Smooth muscle cell (in vitro differentiated cells): Measurements from ENCODE around the gene PYHIN1. TPM values are rescaled to one million over a fixed set of nuclear protein-coding genes. Genes with fewer than 3 reads are reported as not detected.

Experiments
- DNase-seq: peaks from one replicate; lab custom pipeline; 2025; ENCODE audit not compliant: unreplicated experiment; lab: John Stamatoyannopoulos, UW
- H2AFZ ChIP-seq: fragments of 200-600 bp; sonication (generic); 2 replicates; pipeline ENCODE4 v1.6.0; 2016; ENCODE audit warnings: antibody characterized with exemption, low read depth, mild to moderate bottlenecking
- H3F3A ChIP-seq: fragments of 200-600 bp; sonication (generic); 2 replicates; pipeline ENCODE4 v1.6.0; 2017; ENCODE audit warnings: antibody characterized with exemption, low read depth
- H3K27ac ChIP-seq: fragments of 200-600 bp; sonication (generic); 2 replicates; pipeline ENCODE4 v1.5.1; 2016; ENCODE audit warnings: low read depth, mild to moderate bottlenecking
- H3K27me3 ChIP-seq: fragments of 200-600 bp; sonication (generic); 2 replicates; pipeline ENCODE4 v1.6.1; 2016; ENCODE audit warnings: low read depth, mild to moderate bottlenecking
- H3K36me3 ChIP-seq: fragments of 200-600 bp; sonication (generic); 2 replicates; pipeline ENCODE4 v1.5.1; 2016; ENCODE audit warnings: low read depth
- H3K4me1 ChIP-seq: fragments of 200-600 bp; sonication (generic); 2 replicates; pipeline ENCODE4 v1.5.1; 2016; ENCODE audit warnings: low read depth
- H3K4me2 ChIP-seq: fragments of 200-600 bp; sonication (generic); 2 replicates; pipeline ENCODE4 v1.6.0; 2016; ENCODE audit warnings: mild to moderate bottlenecking
- H3K4me3 ChIP-seq: fragments of 200-600 bp; sonication (generic); 2 replicates; pipeline ENCODE4 v1.5.1; 2016; ENCODE audit warnings: mild to moderate bottlenecking
- H3K79me2 ChIP-seq: fragments of 200-600 bp; sonication (generic); 2 replicates; pipeline ENCODE4 v1.6.0; 2016; ENCODE audit warnings: low read depth, mild to moderate bottlenecking
- H3K9ac ChIP-seq: fragments of 200-600 bp; sonication (generic); 2 replicates; pipeline ENCODE4 v1.6.0; 2016; ENCODE audit warnings: low read depth
- H3K9me3 ChIP-seq: fragments of 200-600 bp; sonication (generic); replicated peaks from 2 replicates; pipeline ENCODE4 v1.5.1; 2016; ENCODE audit warnings: low read depth
- H4K20me1 ChIP-seq: fragments of 200-600 bp; sonication (generic); 2 replicates; pipeline ENCODE4 v1.6.0; 2016; ENCODE audit warnings: low read depth
- WGBS: methylation state at CpG from one replicate; pipeline ENCODE4 v1.1.7; 2016; ENCODE audit warnings: low lambda C conversion rate; 5-methylcytosine and 5-hydroxymethylcytosine counted together
- polyA plus RNA-seq: library from polyadenylated mRNA; unstranded; fragments of >200 nt; fragmentation: Nextera tagmentation; extraction: Ambion mirVana; gene quantifications from 2 replicates; pipeline ENCODE4 v1.2.1, GENCODE V29; 2016
- total RNA-seq: library from RNA; depleted of rRNA; stranded (reverse); fragments of >200 nt; gene quantifications from 2 replicates; pipeline ENCODE4 v1.2.3, GENCODE V29; 2014
- TF ChIP-seq, protein P1 (sequence below): fragments of 200-600 bp; sonication (generic); IDR thresholded peaks from 2 replicates; pipeline ENCODE4 v1.5.1; 2017; ENCODE audit warnings: borderline replicate concordance, mild to moderate bottlenecking, antibody characterized with exemption; ENCODE audit not compliant: insufficient read depth, poor library complexity, severe bottlenecking

PYHIN1 gene
- total and polyA plus RNA-seq, 2 experiments from 2014 or later: 0.22 TPM; not detected in 1

DNA sequence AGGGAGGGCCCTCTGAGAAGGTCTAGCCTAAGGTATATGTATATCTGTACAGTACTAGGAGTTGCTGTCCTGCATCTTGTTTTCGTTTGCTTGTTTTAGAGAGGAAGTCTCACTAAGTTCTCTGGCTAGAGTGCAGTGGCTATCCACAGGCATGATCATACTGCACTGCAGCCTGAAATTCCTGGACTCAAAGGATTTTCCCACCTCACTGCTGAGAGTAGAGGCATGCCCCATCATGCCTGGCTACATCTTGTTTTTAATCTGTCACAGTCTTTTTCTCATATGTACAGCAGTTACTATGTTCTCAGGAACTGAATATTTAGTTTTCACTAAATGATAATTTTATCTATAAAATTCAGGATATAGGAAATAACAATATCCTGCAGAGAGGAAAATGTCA, 15.3 kb upstream of the PYHIN1 start:
- Histone ChIP-seq H3K4me1 (no peaks in the 10 kb centered on the region), H2AFZ (peak overlapping the region; percentile 34), H3K79me2 (no peaks in the 10 kb centered on the region), H3K9ac (no peak overlapping the region), H3K4me3 (no peak overlapping the region), H3K9me3 (peaks cover 3% of the 10 kb centered on the region), H3K27ac (peak overlapping the region; percentile 56), H3K36me3 (no peaks in the 10 kb centered on the region), H3F3A (no peaks in the 10 kb centered on the region), H3K27me3 (no peaks in the 10 kb centered on the region), H4K20me1 (no peaks in the 10 kb centered on the region), H3K4me2 (no peak overlapping the region)
- TF ChIP-seq, protein P1, sequence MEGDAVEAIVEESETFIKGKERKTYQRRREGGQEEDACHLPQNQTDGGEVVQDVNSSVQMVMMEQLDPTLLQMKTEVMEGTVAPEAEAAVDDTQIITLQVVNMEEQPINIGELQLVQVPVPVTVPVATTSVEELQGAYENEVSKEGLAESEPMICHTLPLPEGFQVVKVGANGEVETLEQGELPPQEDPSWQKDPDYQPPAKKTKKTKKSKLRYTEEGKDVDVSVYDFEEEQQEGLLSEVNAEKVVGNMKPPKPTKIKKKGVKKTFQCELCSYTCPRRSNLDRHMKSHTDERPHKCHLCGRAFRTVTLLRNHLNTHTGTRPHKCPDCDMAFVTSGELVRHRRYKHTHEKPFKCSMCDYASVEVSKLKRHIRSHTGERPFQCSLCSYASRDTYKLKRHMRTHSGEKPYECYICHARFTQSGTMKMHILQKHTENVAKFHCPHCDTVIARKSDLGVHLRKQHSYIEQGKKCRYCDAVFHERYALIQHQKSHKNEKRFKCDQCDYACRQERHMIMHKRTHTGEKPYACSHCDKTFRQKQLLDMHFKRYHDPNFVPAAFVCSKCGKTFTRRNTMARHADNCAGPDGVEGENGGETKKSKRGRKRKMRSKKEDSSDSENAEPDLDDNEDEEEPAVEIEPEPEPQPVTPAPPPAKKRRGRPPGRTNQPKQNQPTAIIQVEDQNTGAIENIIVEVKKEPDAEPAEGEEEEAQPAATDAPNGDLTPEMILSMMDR: no peak
- DNase-seq: no peak
- WGBS: 50% methylated on average over 1 of the region's 1 CpG

- H3K4me2 ChIP-seq: no peak overlapping the region
- H3K4me1 ChIP-seq: no peaks in the 10 kb centered on the region
- no peaks in the 10 kb centered on the region for H4K20me1 ChIP-seq
- no peaks in the 10 kb centered on the region for H3K9me3 ChIP-seq
- TF ChIP-seq, protein P1: no peak
- no peaks in the 10 kb centered on the region for H3F3A ChIP-seq
- H2AFZ ChIP-seq: no peak overlapping the region
- H3K27ac ChIP-seq: no peak overlapping the region
- no peak for DNase-seq
- no peaks in the 10 kb centered on the region for H3K36me3 ChIP-seq
- no peaks in the 10 kb centered on the region for H3K79me2 ChIP-seq
- no peak overlapping the region for H3K4me3 ChIP-seq
- H3K9ac ChIP-seq: no peak overlapping the region
- H3K27me3 ChIP-seq: no peaks in the 10 kb centered on the region
- 73% methylated on average over 2 of the region's 2 CpGs for WGBS
Observed at GRCh38 chr1:158924677-158925076, 6.7 kb upstream of the PYHIN1 start.

GRCh38 chr1:158930504-158930903, 848 bp upstream of the PYHIN1 start:
- DNase-seq: no peak
- Histone ChIP-seq H3K79me2 (no peaks in the 10 kb centered on the region), H3K27ac (no peak overlapping the region), H3K9ac (no peak overlapping the region), H3F3A (no peaks in the 10 kb centered on the region), H3K4me1 (no peaks in the 10 kb centered on the region), H3K4me2 (no peak overlapping the region), H3K36me3 (no peaks in the 10 kb centered on the region), H3K4me3 (no peak overlapping the region), H4K20me1 (no peaks in the 10 kb centered on the region), H3K27me3 (no peaks in the 10 kb centered on the region), H3K9me3 (no peaks in the 10 kb centered on the region), H2AFZ (peak overlapping the region; percentile 24)
- TF ChIP-seq, protein P1: no peak
- 85% methylated on average over 5 of the region's 5 CpGs for WGBS

DNA sequence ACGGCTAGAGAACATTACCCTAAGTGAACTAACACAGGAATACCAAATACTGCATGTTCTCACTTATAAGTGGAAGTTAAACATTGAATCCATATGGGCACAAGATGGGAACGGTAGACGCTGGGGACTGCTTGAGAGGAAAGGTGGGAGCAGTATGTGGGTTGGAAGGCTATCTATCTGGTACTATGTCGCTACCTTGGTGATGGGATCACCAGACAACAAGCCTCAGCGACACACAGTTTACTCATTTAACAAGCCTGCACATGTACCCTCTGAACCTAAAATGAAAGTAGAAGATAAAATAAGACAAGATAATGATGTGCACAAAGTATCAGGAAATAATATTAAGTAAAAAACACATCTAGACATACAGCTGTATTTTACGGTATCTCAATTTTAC, 819 bp downstream of the PYHIN1 start:
- no peak overlapping the region for H3K27ac ChIP-seq
- TF ChIP-seq, protein P1: no peak
- H2AFZ ChIP-seq: no peak overlapping the region
- no peak overlapping the region for H3K9ac ChIP-seq
- no peaks in the 10 kb centered on the region for H3K36me3 ChIP-seq
- no peaks in the 10 kb centered on the region for H3K27me3 ChIP-seq
- no peaks in the 10 kb centered on the region for H3K79me2 ChIP-seq
- no peak overlapping the region for H3K4me3 ChIP-seq
- WGBS: 93% methylated on average over 6 of the region's 6 CpGs
- DNase-seq: no peak
- no peak overlapping the region for H3K4me2 ChIP-seq
- H3K4me1 ChIP-seq: no peaks in the 10 kb centered on the region
- H4K20me1 ChIP-seq: no peaks in the 10 kb centered on the region
- H3F3A ChIP-seq: no peaks in the 10 kb centered on the region
- no peaks in the 10 kb centered on the region for H3K9me3 ChIP-seq
